ENCODE results near the gene TEC.

GRCh38 chr4:48258845-48259397 is 10.7 kb downstream of the TEC start:
- TF ChIP-seq RAD21 (IDR thresholded peaks at IDR 0.05; ENCODE audit: low read length) (no peak), EZH2phosphoT487 (IDR thresholded peaks at IDR 0.05; ENCODE audit: borderline replicate concordance, low read depth) (no peak), TAF1 (IDR thresholded peaks at IDR 0.05; ENCODE audit: borderline replicate concordance, low read depth, low read length) (no peak), TEAD4 (IDR thresholded peaks at IDR 0.05; ENCODE audit: borderline replicate concordance, insufficient read depth) (no peak), YY1 (IDR thresholded peaks at IDR 0.05; ENCODE audit: low read depth) (no peak), GATA2 (CRISPR knock-in tag; IDR thresholded peaks at IDR 0.05) (no peak), SIN3A (IDR thresholded peaks at IDR 0.05; ENCODE audit: borderline replicate concordance, low read depth, low read length) (no peak)
- TF ChIP-seq, protein P1, sequence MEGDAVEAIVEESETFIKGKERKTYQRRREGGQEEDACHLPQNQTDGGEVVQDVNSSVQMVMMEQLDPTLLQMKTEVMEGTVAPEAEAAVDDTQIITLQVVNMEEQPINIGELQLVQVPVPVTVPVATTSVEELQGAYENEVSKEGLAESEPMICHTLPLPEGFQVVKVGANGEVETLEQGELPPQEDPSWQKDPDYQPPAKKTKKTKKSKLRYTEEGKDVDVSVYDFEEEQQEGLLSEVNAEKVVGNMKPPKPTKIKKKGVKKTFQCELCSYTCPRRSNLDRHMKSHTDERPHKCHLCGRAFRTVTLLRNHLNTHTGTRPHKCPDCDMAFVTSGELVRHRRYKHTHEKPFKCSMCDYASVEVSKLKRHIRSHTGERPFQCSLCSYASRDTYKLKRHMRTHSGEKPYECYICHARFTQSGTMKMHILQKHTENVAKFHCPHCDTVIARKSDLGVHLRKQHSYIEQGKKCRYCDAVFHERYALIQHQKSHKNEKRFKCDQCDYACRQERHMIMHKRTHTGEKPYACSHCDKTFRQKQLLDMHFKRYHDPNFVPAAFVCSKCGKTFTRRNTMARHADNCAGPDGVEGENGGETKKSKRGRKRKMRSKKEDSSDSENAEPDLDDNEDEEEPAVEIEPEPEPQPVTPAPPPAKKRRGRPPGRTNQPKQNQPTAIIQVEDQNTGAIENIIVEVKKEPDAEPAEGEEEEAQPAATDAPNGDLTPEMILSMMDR (IDR thresholded peaks at IDR 0.05), result no peak
- TF ChIP-seq, protein P2, sequence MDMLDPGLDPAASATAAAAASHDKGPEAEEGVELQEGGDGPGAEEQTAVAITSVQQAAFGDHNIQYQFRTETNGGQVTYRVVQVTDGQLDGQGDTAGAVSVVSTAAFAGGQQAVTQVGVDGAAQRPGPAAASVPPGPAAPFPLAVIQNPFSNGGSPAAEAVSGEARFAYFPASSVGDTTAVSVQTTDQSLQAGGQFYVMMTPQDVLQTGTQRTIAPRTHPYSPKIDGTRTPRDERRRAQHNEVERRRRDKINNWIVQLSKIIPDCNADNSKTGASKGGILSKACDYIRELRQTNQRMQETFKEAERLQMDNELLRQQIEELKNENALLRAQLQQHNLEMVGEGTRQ (IDR thresholded peaks at IDR 0.05; ENCODE audit: borderline replicate concordance, low read depth, low read length), result no peak

Data from SK-N-SH (cell line).